ENCODE measurements around the gene EPS15.
"Not testable (repeated sequence)": the region's sequence is repeated elsewhere in the genome, so short reads cannot be mapped to it uniquely, and the experiment has no call there.

Gene EPS15

GRCh38 chr1:51516649-51517158 lies 2.4 kb downstream of the EPS15 start:
- DNase-seq (ENCODE audit: extremely low spot score, insufficient read length, low read depth) (no peak), FAIRE-seq (peak; percentile 44)

GRCh38 chr1:51515982-51516648 lies 3.0 kb downstream of the EPS15 start:
- FAIRE-seq = peak; percentile 15
- DNase-seq (ENCODE audit: extremely low spot score, insufficient read length, low read depth) = no peak

GRCh38 chr1:51515312-51515960 lies 3.6 kb downstream of the EPS15 start:
- FAIRE-seq (peak; percentile 85), DNase-seq (ENCODE audit: extremely low spot score, insufficient read length, low read depth) (no peak)

GRCh38 chr1:51514733-51515132 lies 4.3 kb downstream of the EPS15 start:
- DNase-seq (ENCODE audit: extremely low spot score, insufficient read length, low read depth) (no peak), FAIRE-seq (no peak)

- no peak for DNase-seq (ENCODE audit: extremely low spot score, insufficient read length, low read depth)
- peak; percentile 12 for FAIRE-seq
Measured at GRCh38 chr1:51512606-51513005, 6.5 kb downstream of the EPS15 start.

GRCh38 chr1:51512120-51512519 lies 6.9 kb downstream of the EPS15 start:
- FAIRE-seq (peak; percentile 65), DNase-seq (ENCODE audit: extremely low spot score, insufficient read length, low read depth) (no peak)

- DNase-seq (ENCODE audit: extremely low spot score, insufficient read length, low read depth) = no peak
- FAIRE-seq = peak; percentile 39
Measured at GRCh38 chr1:51509773-51510172, 9.3 kb downstream of the EPS15 start.

- DNase-seq (ENCODE audit: extremely low spot score, insufficient read length, low read depth) = peak; percentile 11
- FAIRE-seq = peak; percentile 85
Measured at GRCh38 chr1:51506537-51506936, 12.5 kb downstream of the EPS15 start.

GRCh38 chr1:51504806-51505525 lies 14.1 kb downstream of the EPS15 start:
- DNase-seq (ENCODE audit: extremely low spot score, insufficient read length, low read depth) (no peak), FAIRE-seq (peak; percentile 84)

- peak; percentile 82 for FAIRE-seq
- not testable (repeated sequence) for DNase-seq (ENCODE audit: extremely low spot score, insufficient read length, low read depth)
Measured at GRCh38 chr1:51501218-51501630, 17.8 kb downstream of the EPS15 start.

- DNase-seq (ENCODE audit: extremely low spot score, insufficient read length, low read depth) = no peak
- FAIRE-seq = no peak
Measured at GRCh38 chr1:51499694-51500093, 19.4 kb downstream of the EPS15 start.

- no peak for FAIRE-seq
Measured at GRCh38 chr1:51498924-51499323, 20.1 kb downstream of the EPS15 start.

GRCh38 chr1:51497340-51497739 lies 21.7 kb downstream of the EPS15 start:
- DNase-seq (ENCODE audit: extremely low spot score, insufficient read length, low read depth) = no peak
- no peak for FAIRE-seq

More at GRCh38 chr1:51498924-51499323, 20.1 kb downstream of the EPS15 start:
- no peak for DNase-seq (ENCODE audit: extremely low spot score, insufficient read length, low read depth)

- FAIRE-seq (peak; percentile 39), DNase-seq (ENCODE audit: extremely low spot score, insufficient read length, low read depth) (no peak)
Measured at GRCh38 chr1:51494138-51494830, 24.8 kb downstream of the EPS15 start.

- peak; percentile 78 for FAIRE-seq
- no peak for DNase-seq (ENCODE audit: extremely low spot score, insufficient read length, low read depth)
Measured at GRCh38 chr1:51491166-51491981, 27.7 kb downstream of the EPS15 start.

- DNase-seq (ENCODE audit: extremely low spot score, insufficient read length, low read depth) (no peak), FAIRE-seq (no peak)
Measured at GRCh38 chr1:51489472-51489871, 29.6 kb downstream of the EPS15 start.

- FAIRE-seq = peak; percentile 61
- DNase-seq (ENCODE audit: extremely low spot score, insufficient read length, low read depth) = no peak
Measured at GRCh38 chr1:51488372-51489050, 30.6 kb downstream of the EPS15 start.

- peak; percentile 53 for FAIRE-seq
- no peak for DNase-seq (ENCODE audit: extremely low spot score, insufficient read length, low read depth)
Measured at GRCh38 chr1:51487628-51488027, 31.4 kb downstream of the EPS15 start.

GRCh38 chr1:51484591-51484990 lies 34.5 kb downstream of the EPS15 start:
- no peak for FAIRE-seq
- DNase-seq (ENCODE audit: extremely low spot score, insufficient read length, low read depth) = no peak

Measured in GM18507 (cell line).